ENCODE results near the gene TOR4A.

GRCh38 chr9:137303893-137304382 is 26.4 kb downstream of the TOR4A start:
- TF ChIP-seq CTCF (conservative IDR thresholded peaks at IDR 0.05; ENCODE audit: low read depth in 2 of 2): no peak
- no peak for TF ChIP-seq EZH2phosphoT487 (IDR thresholded peaks at IDR 0.05; ENCODE audit: unreplicated experiment)
- no peak for TF ChIP-seq REST (IDR thresholded peaks at IDR 0.05; ENCODE audit: unreplicated experiment)
- TF ChIP-seq CREB1 (CRISPR knock-in tag; IDR thresholded peaks at IDR 0.05; ENCODE audit: low read depth): no peak
- TF ChIP-seq POLR2AphosphoS5 (IDR thresholded peaks at IDR 0.05; ENCODE audit: low read depth): no peak
- no peak for TF ChIP-seq EZH2 (IDR thresholded peaks at IDR 0.05; ENCODE audit: low read depth, unreplicated experiment)
- no peak for TF ChIP-seq ZNF331 (CRISPR knock-in tag; IDR thresholded peaks at IDR 0.05; ENCODE audit: low read depth)
- no peak for TF ChIP-seq ZNF114 (CRISPR knock-in tag; IDR thresholded peaks at IDR 0.05)
- no peak for TF ChIP-seq ETS1 (IDR thresholded peaks at IDR 0.05)
- TF ChIP-seq JUNB (IDR thresholded peaks at IDR 0.05; ENCODE audit: unreplicated experiment): no peak

Data from GM23338 (cell line).